NCI-H1092 (cell line): ENCODE measurements around the gene RHBDF2.

Source experiments
- DNase-seq: peaks from one replicate; lab custom pipeline; 2025; lab: John Stamatoyannopoulos, UW

RHBDF2 gene

GRCh38 chr17:76459674-76460073 lies 41.5 kb downstream of the RHBDF2 start:
- DNase-seq = no peak

GRCh38 chr17:76458580-76459490 lies 42.4 kb downstream of the RHBDF2 start:
- DNase-seq = peak; percentile 37

- no peak for DNase-seq
Measured at GRCh38 chr17:76453431-76453743, 47.8 kb downstream of the RHBDF2 start.

- peak; percentile 82 for DNase-seq
Measured at GRCh38 chr17:76452660-76453430, 48.4 kb downstream of the RHBDF2 start, which contains the start of gene UBE2O. TSS of gene UBE2O (minus strand) at chr17:76453152. CDS start at chr17:76453141, 11 bp downstream.

- DNase-seq = no peak
Measured at GRCh38 chr17:76452127-76452659, 49.0 kb downstream of the RHBDF2 start.

- no peak for DNase-seq
Measured at GRCh38 chr17:76451506-76451905, 49.7 kb downstream of the RHBDF2 start.

- no peak for DNase-seq
Measured at GRCh38 chr17:76449126-76449525, 52.1 kb downstream of the RHBDF2 start.

- DNase-seq = no peak
Measured at GRCh38 chr17:76447931-76448652, 53.1 kb downstream of the RHBDF2 start.

GRCh38 chr17:76446449-76447231 lies 54.6 kb downstream of the RHBDF2 start:
- no peak for DNase-seq

GRCh38 chr17:76445697-76446448 lies 55.4 kb downstream of the RHBDF2 start:
- no peak for DNase-seq

GRCh38 chr17:76444518-76445311 lies 56.5 kb downstream of the RHBDF2 start:
- no peak for DNase-seq

GRCh38 chr17:76442341-76443338 lies 58.6 kb downstream of the RHBDF2 start:
- DNase-seq = no peak

GRCh38 chr17:76441686-76442340 lies 59.4 kb downstream of the RHBDF2 start:
- DNase-seq = no peak

- no peak for DNase-seq
Measured at GRCh38 chr17:76440751-76441362, 60.4 kb downstream of the RHBDF2 start.

- DNase-seq = no peak
Measured at GRCh38 chr17:76439314-76439928, 61.8 kb downstream of the RHBDF2 start.

GRCh38 chr17:76438906-76439305 lies 62.3 kb downstream of the RHBDF2 start:
- DNase-seq = no peak
